GM23338 (cell line): ENCODE results near the gene INPP1. TPM values are rescaled to one million over a fixed set of nuclear protein-coding genes. Genes with fewer than 3 reads are reported as not detected.

ENCODE experiments used
- ATAC-seq: fragments of 200-7000 bp; cut with Tn5 transposase; 3 replicates; pipeline ENCODE4 v1.9.1; 2020
- DNase-seq: peaks from one replicate; pipeline ENCODE4 v3.0.0-alpha.2; 2015; ENCODE audit warnings: low spot score
- H2AFZ ChIP-seq: fragments of 200-600 bp; sonication (generic); 2 replicates; pipeline ENCODE4 v1.8.0; 2016; ENCODE audit warnings: antibody characterized with exemption, mild to moderate bottlenecking, moderate library complexity
- H3F3A ChIP-seq: fragments of 200-600 bp; sonication (generic); replicated peaks from 2 replicates; pipeline ENCODE4 v1.8.0; 2017; ENCODE audit warnings: antibody characterized with exemption, mixed run types, low read depth
- H3K27ac ChIP-seq: fragments of 200-600 bp; sonication (generic); 2 replicates; pipeline ENCODE4 v1.6.1; 2016; ENCODE audit warnings: low read depth
- H3K27me3 ChIP-seq: fragments of 200-600 bp; sonication (generic); 2 replicates; pipeline ENCODE4 v1.8.0; 2016; ENCODE audit warnings: mild to moderate bottlenecking, mixed run types, moderate library complexity; ENCODE audit not compliant: insufficient read depth
- H3K36me3 ChIP-seq: fragments of 200-600 bp; sonication (generic); 2 replicates; pipeline ENCODE4 v1.8.0; 2016; ENCODE audit warnings: mild to moderate bottlenecking; ENCODE audit not compliant: insufficient read depth
- H3K4me1 ChIP-seq: fragments of 200-600 bp; sonication (generic); 2 replicates; pipeline ENCODE4 v1.8.0; 2016; ENCODE audit warnings: mild to moderate bottlenecking, moderate library complexity; ENCODE audit not compliant: insufficient read depth
- H3K4me2 ChIP-seq: fragments of 200-600 bp; sonication (generic); 2 replicates; pipeline ENCODE4 v1.7.1; 2017; ENCODE audit warnings: mixed run types
- H3K4me3 ChIP-seq: fragments of 200-600 bp; sonication (generic); 2 replicates; pipeline ENCODE4 v1.6.1; 2016; ENCODE audit warnings: mixed run types
- H3K79me2 ChIP-seq: fragments of 200-600 bp; sonication (generic); replicated peaks from 2 replicates; pipeline ENCODE4 v1.8.0; 2017; ENCODE audit warnings: mild to moderate bottlenecking; ENCODE audit not compliant: insufficient read depth
- H3K9me2 ChIP-seq: fragments of 200-600 bp; sonication (generic); 2 replicates; pipeline ENCODE4 v1.8.0; 2017; ENCODE audit not compliant: insufficient read depth
- H4K20me1 ChIP-seq: fragments of 200-600 bp; sonication (generic); replicated peaks from 2 replicates; pipeline ENCODE4 v1.8.0; 2017; ENCODE audit warnings: mild to moderate bottlenecking; ENCODE audit not compliant: insufficient read depth
- H3K27ac Mint-ChIP-seq: 2 replicates; pipeline ENCODE4 v1.8.0; 2020; ENCODE audit warnings: inconsistent platforms, mild to moderate bottlenecking, moderate library complexity, mixed read lengths
- H3K27me3 Mint-ChIP-seq: 3 replicates; pipeline ENCODE4 v1.8.0; 2022; ENCODE audit warnings: low read depth, mild to moderate bottlenecking, moderate library complexity, mixed read lengths, inconsistent platforms; ENCODE audit not compliant: insufficient read depth, poor library complexity
- H3K36me3 Mint-ChIP-seq: 3 replicates; pipeline ENCODE4 v1.8.0; 2021; ENCODE audit warnings: low read depth, mild to moderate bottlenecking, inconsistent platforms, moderate library complexity, mixed read lengths
- H3K4me1 Mint-ChIP-seq: 3 replicates; pipeline ENCODE4 v1.8.0; 2020; ENCODE audit warnings: mild to moderate bottlenecking, inconsistent platforms, mixed read lengths
- H3K4me3 Mint-ChIP-seq: 3 replicates; pipeline ENCODE4 v1.8.0; 2021; ENCODE audit warnings: moderate library complexity, mild to moderate bottlenecking, inconsistent platforms, mixed read lengths
- H3K9me3 Mint-ChIP-seq: 3 replicates; pipeline ENCODE4 v1.8.0; 2020; ENCODE audit warnings: moderate library complexity, mild to moderate bottlenecking, inconsistent platforms, mixed read lengths
- CREB1 ChIP-seq: fragments of 250-450 bp; sonication (Bioruptor Pico); IDR thresholded peaks from 2 replicates; pipeline ENCODE4 v1.5.0; 2020; ENCODE audit warnings: low read depth, mild to moderate bottlenecking, moderate library complexity
- ETS1 ChIP-seq: IDR thresholded peaks from 2 replicates; pipeline ENCODE4 v1.6.1; 2016; ENCODE audit warnings: antibody characterized with exemption
- EZH2 ChIP-seq: fragments of 200-600 bp; sonication (generic); IDR thresholded peaks from one replicate; pipeline ENCODE4 v1.8.0; 2017; ENCODE audit warnings: antibody characterized with exemption, mild to moderate bottlenecking, low read depth; ENCODE audit not compliant: unreplicated experiment
- JUNB ChIP-seq: IDR thresholded peaks from one replicate; pipeline ENCODE4 v1.6.1; 2016; ENCODE audit warnings: antibody characterized with exemption; ENCODE audit not compliant: unreplicated experiment
- NANOG ChIP-seq: IDR thresholded peaks from 2 replicates; pipeline ENCODE4 v1.6.1; 2016; ENCODE audit warnings: antibody characterized with exemption, borderline replicate concordance
- ZNF114 ChIP-seq: fragments of 250-450 bp; sonication (Bioruptor Pico); IDR thresholded peaks from 2 replicates; pipeline ENCODE4 v1.5.0; 2020; ENCODE audit warnings: mild to moderate bottlenecking, moderate library complexity
- ZNF331 ChIP-seq: fragments of 250-450 bp; sonication (Bioruptor Pico); IDR thresholded peaks from 2 replicates; pipeline ENCODE4 v1.5.0; 2020; ENCODE audit warnings: low read depth, mild to moderate bottlenecking, moderate library complexity
- polyA plus RNA-seq: library from polyadenylated mRNA; unstranded; fragments of >200 nt; fragmentation: Nextera tagmentation; extraction: Ambion mirVana; gene quantifications from 2 replicates; pipeline ENCODE4 v1.2.1, GENCODE V29; 2016
- total RNA-seq: library from RNA; depleted of rRNA; stranded (reverse); fragments of >200 nt; shearing (Covaris generic); gene quantifications from 2 replicates; pipeline ENCODE4 v1.2.3, GENCODE V29; 2014
- TF ChIP-seq, protein P1 (sequence below), 2 experiments: fragments of 200-600 bp in 1 of 2; sonication (generic) in 1 of 2; conservative IDR thresholded peaks; 2 replicates each; pipeline versions ENCODE4 v1.5.1 to v1.6.1; 2016 to 2017; ENCODE audit warnings: antibody characterized with exemption in 2 of 2, low read depth in 2 of 2, mild to moderate bottlenecking in 2 of 2, moderate library complexity in 1 of 2
- TF ChIP-seq, protein P2 (sequence below): IDR thresholded peaks from one replicate; pipeline ENCODE4 v1.6.1; 2018; ENCODE audit warnings: antibody characterized with exemption; ENCODE audit not compliant: unreplicated experiment
- TF ChIP-seq, protein P3 (sequence below): fragments of 250-450 bp; sonication (Bioruptor Pico); IDR thresholded peaks from 2 replicates; pipeline ENCODE4 v1.5.0; 2020; ENCODE audit warnings: mild to moderate bottlenecking, moderate library complexity

Gene INPP1
- total and polyA plus RNA-seq, 2 experiments from 2014 or later, result 2.6 to 6.5 TPM

DNA sequence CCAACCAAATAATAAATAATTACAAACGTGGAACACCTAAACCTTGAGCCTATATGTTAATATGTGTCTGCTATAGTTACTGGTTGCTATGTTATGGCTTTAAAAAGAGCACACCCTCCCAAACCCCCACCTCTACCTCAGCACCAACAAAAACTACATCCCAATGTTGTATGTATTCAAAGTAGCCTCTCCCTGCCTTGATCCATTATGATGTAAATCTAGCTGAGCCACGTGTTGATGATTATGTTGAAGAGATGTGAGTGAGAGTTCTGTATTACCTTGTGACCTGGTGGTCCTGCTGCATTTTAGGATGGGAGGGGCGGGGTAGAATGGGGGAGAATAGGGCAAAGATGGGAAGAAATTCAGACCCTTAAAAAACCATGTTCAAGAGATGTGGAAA lies 69.6 kb downstream of the INPP1 start (continued):
- TF ChIP-seq, protein P1, sequence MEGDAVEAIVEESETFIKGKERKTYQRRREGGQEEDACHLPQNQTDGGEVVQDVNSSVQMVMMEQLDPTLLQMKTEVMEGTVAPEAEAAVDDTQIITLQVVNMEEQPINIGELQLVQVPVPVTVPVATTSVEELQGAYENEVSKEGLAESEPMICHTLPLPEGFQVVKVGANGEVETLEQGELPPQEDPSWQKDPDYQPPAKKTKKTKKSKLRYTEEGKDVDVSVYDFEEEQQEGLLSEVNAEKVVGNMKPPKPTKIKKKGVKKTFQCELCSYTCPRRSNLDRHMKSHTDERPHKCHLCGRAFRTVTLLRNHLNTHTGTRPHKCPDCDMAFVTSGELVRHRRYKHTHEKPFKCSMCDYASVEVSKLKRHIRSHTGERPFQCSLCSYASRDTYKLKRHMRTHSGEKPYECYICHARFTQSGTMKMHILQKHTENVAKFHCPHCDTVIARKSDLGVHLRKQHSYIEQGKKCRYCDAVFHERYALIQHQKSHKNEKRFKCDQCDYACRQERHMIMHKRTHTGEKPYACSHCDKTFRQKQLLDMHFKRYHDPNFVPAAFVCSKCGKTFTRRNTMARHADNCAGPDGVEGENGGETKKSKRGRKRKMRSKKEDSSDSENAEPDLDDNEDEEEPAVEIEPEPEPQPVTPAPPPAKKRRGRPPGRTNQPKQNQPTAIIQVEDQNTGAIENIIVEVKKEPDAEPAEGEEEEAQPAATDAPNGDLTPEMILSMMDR (conservative IDR thresholded peaks at IDR 0.05; ENCODE audit: low read depth in 2 of 2), result no peak
- TF ChIP-seq CREB1, result no peak
- no peak for TF ChIP-seq ZNF331 (CRISPR knock-in tag)
- no peak for TF ChIP-seq JUNB
- TF ChIP-seq NANOG, result no peak
- no peak for TF ChIP-seq ZNF114
- TF ChIP-seq ETS1, result no peak

DNA sequence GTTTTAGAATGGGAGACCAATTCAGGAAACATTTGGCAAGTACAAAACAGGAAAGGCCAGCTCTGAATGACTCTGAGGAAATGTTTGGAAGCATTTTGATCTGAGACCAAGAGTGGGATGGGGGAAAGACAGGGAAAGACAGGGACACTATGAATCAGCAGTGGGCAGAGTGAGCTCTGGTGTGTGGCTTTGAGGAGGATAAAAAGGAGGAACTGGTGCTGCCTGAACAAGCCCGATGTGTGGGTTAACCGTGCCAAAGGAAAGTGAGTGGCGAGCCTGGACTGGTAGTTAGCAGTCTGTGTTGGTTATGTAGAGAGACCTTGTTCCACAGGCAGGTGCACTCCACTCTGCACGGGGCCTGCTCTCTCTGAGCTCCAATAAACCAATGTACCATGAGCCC lies 70.0 kb downstream of the INPP1 start:
- Mint-ChIP-seq H3K4me1 (peaks cover 27% of the 10 kb centered on the region), H3K4me3 (no peak overlapping the region), H3K36me3 (no peaks in the 10 kb centered on the region), H3K9me3 (no peaks in the 10 kb centered on the region), H3K27me3 (peaks cover 7% of the 10 kb centered on the region), H3K27ac (peak overlapping the region; percentile 60; the same call in 1 of the 2 replicates)
- Histone ChIP-seq H3K36me3 (no peaks in the 10 kb centered on the region), H3K9me2 (no peaks in the 10 kb centered on the region), H3K4me3 (no peak overlapping the region), H3K79me2 (no peaks in the 10 kb centered on the region), H3K4me2 (peak overlapping the region; percentile 19; the same call in 1 of the 2 replicates), H2AFZ (peak overlapping the region; percentile 41; the same call in 1 of the 2 replicates), H3K4me1 (peaks cover 30% of the 10 kb centered on the region), H4K20me1 (no peaks in the 10 kb centered on the region), H3K27ac (no peak overlapping the region), H3F3A (no peaks in the 10 kb centered on the region), H3K27me3 (peaks cover 22% of the 10 kb centered on the region)
- ATAC-seq (peak; percentile 19; the same call in 2 of the 3 replicates), DNase-seq (no peak)
- no peak for TF ChIP-seq JUNB
- TF ChIP-seq, protein P2, sequence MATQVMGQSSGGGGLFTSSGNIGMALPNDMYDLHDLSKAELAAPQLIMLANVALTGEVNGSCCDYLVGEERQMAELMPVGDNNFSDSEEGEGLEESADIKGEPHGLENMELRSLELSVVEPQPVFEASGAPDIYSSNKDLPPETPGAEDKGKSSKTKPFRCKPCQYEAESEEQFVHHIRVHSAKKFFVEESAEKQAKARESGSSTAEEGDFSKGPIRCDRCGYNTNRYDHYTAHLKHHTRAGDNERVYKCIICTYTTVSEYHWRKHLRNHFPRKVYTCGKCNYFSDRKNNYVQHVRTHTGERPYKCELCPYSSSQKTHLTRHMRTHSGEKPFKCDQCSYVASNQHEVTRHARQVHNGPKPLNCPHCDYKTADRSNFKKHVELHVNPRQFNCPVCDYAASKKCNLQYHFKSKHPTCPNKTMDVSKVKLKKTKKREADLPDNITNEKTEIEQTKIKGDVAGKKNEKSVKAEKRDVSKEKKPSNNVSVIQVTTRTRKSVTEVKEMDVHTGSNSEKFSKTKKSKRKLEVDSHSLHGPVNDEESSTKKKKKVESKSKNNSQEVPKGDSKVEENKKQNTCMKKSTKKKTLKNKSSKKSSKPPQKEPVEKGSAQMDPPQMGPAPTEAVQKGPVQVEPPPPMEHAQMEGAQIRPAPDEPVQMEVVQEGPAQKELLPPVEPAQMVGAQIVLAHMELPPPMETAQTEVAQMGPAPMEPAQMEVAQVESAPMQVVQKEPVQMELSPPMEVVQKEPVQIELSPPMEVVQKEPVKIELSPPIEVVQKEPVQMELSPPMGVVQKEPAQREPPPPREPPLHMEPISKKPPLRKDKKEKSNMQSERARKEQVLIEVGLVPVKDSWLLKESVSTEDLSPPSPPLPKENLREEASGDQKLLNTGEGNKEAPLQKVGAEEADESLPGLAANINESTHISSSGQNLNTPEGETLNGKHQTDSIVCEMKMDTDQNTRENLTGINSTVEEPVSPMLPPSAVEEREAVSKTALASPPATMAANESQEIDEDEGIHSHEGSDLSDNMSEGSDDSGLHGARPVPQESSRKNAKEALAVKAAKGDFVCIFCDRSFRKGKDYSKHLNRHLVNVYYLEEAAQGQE, result no peak
- TF ChIP-seq EZH2, result no peak
- TF ChIP-seq, protein P3, sequence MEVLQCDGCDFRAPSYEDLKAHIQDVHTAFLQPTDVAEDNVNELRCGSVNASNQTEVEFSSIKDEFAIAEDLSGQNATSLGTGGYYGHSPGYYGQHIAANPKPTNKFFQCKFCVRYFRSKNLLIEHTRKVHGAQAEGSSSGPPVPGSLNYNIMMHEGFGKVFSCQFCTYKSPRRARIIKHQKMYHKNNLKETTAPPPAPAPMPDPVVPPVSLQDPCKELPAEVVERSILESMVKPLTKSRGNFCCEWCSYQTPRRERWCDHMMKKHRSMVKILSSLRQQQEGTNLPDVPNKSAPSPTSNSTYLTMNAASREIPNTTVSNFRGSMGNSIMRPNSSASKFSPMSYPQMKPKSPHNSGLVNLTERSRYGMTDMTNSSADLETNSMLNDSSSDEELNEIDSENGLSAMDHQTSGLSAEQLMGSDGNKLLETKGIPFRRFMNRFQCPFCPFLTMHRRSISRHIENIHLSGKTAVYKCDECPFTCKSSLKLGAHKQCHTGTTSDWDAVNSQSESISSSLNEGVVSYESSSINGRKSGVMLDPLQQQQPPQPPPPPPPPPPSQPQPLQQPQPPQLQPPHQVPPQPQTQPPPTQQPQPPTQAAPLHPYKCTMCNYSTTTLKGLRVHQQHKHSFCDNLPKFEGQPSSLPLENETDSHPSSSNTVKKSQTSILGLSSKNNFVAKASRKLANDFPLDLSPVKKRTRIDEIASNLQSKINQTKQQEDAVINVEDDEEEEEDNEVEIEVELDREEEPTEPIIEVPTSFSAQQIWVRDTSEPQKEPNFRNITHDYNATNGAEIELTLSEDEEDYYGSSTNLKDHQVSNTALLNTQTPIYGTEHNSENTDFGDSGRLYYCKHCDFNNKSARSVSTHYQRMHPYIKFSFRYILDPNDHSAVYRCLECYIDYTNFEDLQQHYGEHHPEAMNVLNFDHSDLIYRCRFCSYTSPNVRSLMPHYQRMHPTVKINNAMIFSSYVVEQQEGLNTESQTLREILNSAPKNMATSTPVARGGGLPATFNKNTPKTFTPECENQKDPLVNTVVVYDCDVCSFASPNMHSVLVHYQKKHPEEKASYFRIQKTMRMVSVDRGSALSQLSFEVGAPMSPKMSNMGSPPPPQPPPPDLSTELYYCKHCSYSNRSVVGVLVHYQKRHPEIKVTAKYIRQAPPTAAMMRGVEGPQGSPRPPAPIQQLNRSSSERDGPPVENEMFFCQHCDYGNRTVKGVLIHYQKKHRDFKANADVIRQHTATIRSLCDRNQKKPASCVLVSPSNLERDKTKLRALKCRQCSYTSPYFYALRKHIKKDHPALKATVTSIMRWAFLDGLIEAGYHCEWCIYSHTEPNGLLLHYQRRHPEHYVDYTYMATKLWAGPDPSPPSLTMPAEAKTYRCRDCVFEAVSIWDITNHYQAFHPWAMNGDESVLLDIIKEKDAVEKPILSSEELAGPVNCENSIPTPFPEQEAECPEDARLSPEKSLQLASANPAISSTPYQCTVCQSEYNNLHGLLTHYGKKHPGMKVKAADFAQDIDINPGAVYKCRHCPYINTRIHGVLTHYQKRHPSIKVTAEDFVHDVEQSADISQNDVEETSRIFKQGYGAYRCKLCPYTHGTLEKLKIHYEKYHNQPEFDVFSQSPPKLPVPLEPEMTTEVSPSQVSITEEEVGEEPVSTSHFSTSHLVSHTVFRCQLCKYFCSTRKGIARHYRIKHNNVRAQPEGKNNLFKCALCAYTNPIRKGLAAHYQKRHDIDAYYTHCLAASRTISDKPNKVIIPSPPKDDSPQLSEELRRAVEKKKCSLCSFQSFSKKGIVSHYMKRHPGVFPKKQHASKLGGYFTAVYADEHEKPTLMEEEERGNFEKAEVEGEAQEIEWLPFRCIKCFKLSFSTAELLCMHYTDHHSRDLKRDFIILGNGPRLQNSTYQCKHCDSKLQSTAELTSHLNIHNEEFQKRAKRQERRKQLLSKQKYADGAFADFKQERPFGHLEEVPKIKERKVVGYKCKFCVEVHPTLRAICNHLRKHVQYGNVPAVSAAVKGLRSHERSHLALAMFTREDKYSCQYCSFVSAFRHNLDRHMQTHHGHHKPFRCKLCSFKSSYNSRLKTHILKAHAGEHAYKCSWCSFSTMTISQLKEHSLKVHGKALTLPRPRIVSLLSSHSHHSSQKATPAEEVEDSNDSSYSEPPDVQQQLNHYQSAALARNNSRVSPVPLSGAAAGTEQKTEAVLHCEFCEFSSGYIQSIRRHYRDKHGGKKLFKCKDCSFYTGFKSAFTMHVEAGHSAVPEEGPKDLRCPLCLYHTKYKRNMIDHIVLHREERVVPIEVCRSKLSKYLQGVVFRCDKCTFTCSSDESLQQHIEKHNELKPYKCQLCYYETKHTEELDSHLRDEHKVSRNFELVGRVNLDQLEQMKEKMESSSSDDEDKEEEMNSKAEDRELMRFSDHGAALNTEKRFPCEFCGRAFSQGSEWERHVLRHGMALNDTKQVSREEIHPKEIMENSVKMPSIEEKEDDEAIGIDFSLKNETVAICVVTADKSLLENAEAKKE, result no peak
- no peak for TF ChIP-seq ZNF114
- TF ChIP-seq ETS1, result no peak
- TF ChIP-seq ZNF331 (CRISPR knock-in tag), result no peak
- TF ChIP-seq NANOG, result no peak
